HEK293 (cell line): ENCODE results near the gene ACAP2.

ENCODE experiments used
- CTCF ChIA-PET: fragments of 350-600 bp; formaldehyde crosslinking; extraction: SDS; loops from one replicate; lab custom pipeline; 2021; ENCODE audit warnings: antibody characterized with exemption; lab: Yijun Ruan, JAX
- POLR2A ChIA-PET: fragments of 300-600 bp; formaldehyde crosslinking; extraction: SDS; loops from one replicate; lab custom pipeline; 2020; ENCODE audit warnings: antibody characterized with exemption, inconsistent platforms; lab: Yijun Ruan, JAX
- H3K27ac ChIP-seq: fragments of 200-500 bp; sonication (Bioruptor generic); 2 replicates; pipeline ENCODE4 v1.5.1; 2014; ENCODE audit warnings: low read depth, low read length, control low read depth, inconsistent platforms; ENCODE audit errors: extremely low read depth
- H3K36me3 ChIP-seq, 2 experiments: fragments of 200-500 bp in 1 of 2; sonication (Bioruptor generic) in 1 of 2; 1 replicate in 1 of 2; 2 replicates in 1 of 2; pipeline ENCODE4 v1.5.1; 2014 to 2017; ENCODE audit warnings: inconsistent platforms in 2 of 2, low read length in 2 of 2; ENCODE audit not compliant: control insufficient read depth in 2 of 2, insufficient read depth in 1 of 2
- H3K4me1 ChIP-seq: fragments of 200-500 bp; sonication (Bioruptor generic); 2 replicates; pipeline ENCODE4 v1.5.1; 2014; ENCODE audit warnings: mild to moderate bottlenecking, low read length, inconsistent platforms; ENCODE audit not compliant: control insufficient read depth, insufficient read depth
- H3K4me3 ChIP-seq: 2 replicates; pipeline ENCODE4 v1.5.1; 2011; ENCODE audit warnings: low read depth, mild to moderate bottlenecking, control low read depth, low read length, moderate library complexity
- H3K9me3 ChIP-seq: fragments of 200-500 bp; sonication (Bioruptor generic); 2 replicates; pipeline ENCODE4 v1.5.1; 2014; ENCODE audit warnings: low read depth, low read length, inconsistent platforms; ENCODE audit not compliant: control insufficient read depth, insufficient read depth
- BCL11A ChIP-seq: fragments of 450-650 bp; formaldehyde crosslinking; IDR thresholded peaks from 2 replicates; pipeline ENCODE4 v1.5.1; 2016; ENCODE audit warnings: low read depth, missing biosample characterization, missing genetic modification characterization
- KLF1 ChIP-seq: fragments of 450-650 bp; formaldehyde crosslinking; IDR thresholded peaks from 2 replicates; pipeline ENCODE4 v1.5.1; 2016; ENCODE audit warnings: missing biosample characterization, missing genetic modification characterization
- KLF10 ChIP-seq: fragments of 450-650 bp; IDR thresholded peaks from 2 replicates; pipeline ENCODE4 v1.5.1; 2018; ENCODE audit warnings: missing biosample characterization, mild to moderate bottlenecking, missing genetic modification characterization
- KLF7 ChIP-seq: fragments of 450-650 bp; formaldehyde crosslinking; IDR thresholded peaks from 2 replicates; pipeline ENCODE4 v1.5.1; 2016; ENCODE audit warnings: missing biosample characterization, missing genetic modification characterization, borderline replicate concordance
- KLF8 ChIP-seq: fragments of 450-650 bp; formaldehyde crosslinking; IDR thresholded peaks from 2 replicates; pipeline ENCODE4 v1.5.1; 2016; ENCODE audit warnings: missing biosample characterization, missing genetic modification characterization
- KLF9 ChIP-seq: fragments of 450-650 bp; formaldehyde crosslinking; IDR thresholded peaks from 2 replicates; pipeline ENCODE4 v1.5.1; 2016; ENCODE audit warnings: missing biosample characterization, missing genetic modification characterization, low read depth
- SCRT1 ChIP-seq: fragments of 450-650 bp; formaldehyde crosslinking; IDR thresholded peaks from 2 replicates; pipeline ENCODE4 v1.5.1; 2016; ENCODE audit warnings: missing biosample characterization, missing genetic modification characterization, borderline replicate concordance
- ZEB2 ChIP-seq: fragments of 450-650 bp; formaldehyde crosslinking; IDR thresholded peaks from 2 replicates; pipeline ENCODE4 v1.5.1; 2016; ENCODE audit warnings: missing biosample characterization, missing genetic modification characterization
- ZIC2 ChIP-seq: fragments of 450-650 bp; formaldehyde crosslinking; IDR thresholded peaks from 2 replicates; pipeline ENCODE4 v1.5.1; 2016; ENCODE audit warnings: missing biosample characterization, missing genetic modification characterization
- ZNF2 ChIP-seq: fragments of 450-650 bp; formaldehyde crosslinking; IDR thresholded peaks from 2 replicates; pipeline ENCODE4 v1.5.1; 2016; ENCODE audit warnings: missing biosample characterization, missing genetic modification characterization
- ZNF398 ChIP-seq: fragments of 450-650 bp; formaldehyde crosslinking; IDR thresholded peaks from 2 replicates; pipeline ENCODE4 v1.5.1; 2017; ENCODE audit warnings: missing biosample characterization, missing genetic modification characterization
- ZNF521 ChIP-seq: fragments of 450-650 bp; formaldehyde crosslinking; IDR thresholded peaks from 2 replicates; pipeline ENCODE4 v1.5.1; 2017; ENCODE audit warnings: missing biosample characterization, mild to moderate bottlenecking, missing genetic modification characterization
- ZNF555 ChIP-seq: fragments of 450-650 bp; formaldehyde crosslinking; conservative IDR thresholded peaks from 2 replicates; pipeline ENCODE4 v1.5.1; 2017; ENCODE audit warnings: missing biosample characterization, mild to moderate bottlenecking, missing genetic modification characterization, inconsistent platforms
- ZNF560 ChIP-seq: fragments of 450-650 bp; formaldehyde crosslinking; IDR thresholded peaks from 2 replicates; pipeline ENCODE4 v1.5.1; 2017; ENCODE audit warnings: missing biosample characterization, missing genetic modification characterization, borderline replicate concordance
- ZNF580 ChIP-seq: fragments of 450-650 bp; formaldehyde crosslinking; IDR thresholded peaks from 2 replicates; pipeline ENCODE4 v1.5.1; 2016; ENCODE audit warnings: missing biosample characterization, missing genetic modification characterization
- ZNF660 ChIP-seq: fragments of 450-650 bp; IDR thresholded peaks from 2 replicates; pipeline ENCODE4 v1.5.1; 2018; ENCODE audit warnings: missing biosample characterization, mild to moderate bottlenecking, missing genetic modification characterization
- ZNF677 ChIP-seq: fragments of 450-650 bp; IDR thresholded peaks from 2 replicates; pipeline ENCODE4 v1.5.0; 2018; ENCODE audit warnings: missing biosample characterization, mild to moderate bottlenecking, missing genetic modification characterization, moderate library complexity
- ZNF768 ChIP-seq: fragments of 450-650 bp; formaldehyde crosslinking; IDR thresholded peaks from 2 replicates; pipeline ENCODE4 v1.5.1; 2018; ENCODE audit warnings: missing biosample characterization, mild to moderate bottlenecking, missing genetic modification characterization
- ZNF777 ChIP-seq: fragments of 450-650 bp; formaldehyde crosslinking; IDR thresholded peaks from 2 replicates; pipeline ENCODE4 v1.5.1; 2017; ENCODE audit warnings: missing biosample characterization, missing genetic modification characterization, borderline replicate concordance
- ZNF791 ChIP-seq: fragments of 450-650 bp; formaldehyde crosslinking; IDR thresholded peaks from 2 replicates; pipeline ENCODE4 v1.5.1; 2016; ENCODE audit warnings: missing biosample characterization, missing genetic modification characterization
- ZNF843 ChIP-seq: fragments of 450-650 bp; formaldehyde crosslinking; IDR thresholded peaks from 2 replicates; pipeline ENCODE4 v1.5.1; 2016; ENCODE audit warnings: missing biosample characterization, missing genetic modification characterization
- TF ChIP-seq, protein P1 (sequence below): fragments of 450-650 bp; IDR thresholded peaks from 2 replicates; pipeline ENCODE4 v1.5.1; 2018; ENCODE audit warnings: missing biosample characterization, missing genetic modification characterization
- TF ChIP-seq, protein P2 (sequence below): fragments of 450-650 bp; formaldehyde crosslinking; IDR thresholded peaks from 2 replicates; pipeline ENCODE4 v1.5.1; 2016; ENCODE audit warnings: missing biosample characterization, missing genetic modification characterization
- TF ChIP-seq, protein P3 (sequence below): fragments of 450-650 bp; formaldehyde crosslinking; IDR thresholded peaks from 2 replicates; pipeline ENCODE4 v1.5.1; 2016; ENCODE audit warnings: missing biosample characterization, missing genetic modification characterization

The ACAP2 gene

DNA sequence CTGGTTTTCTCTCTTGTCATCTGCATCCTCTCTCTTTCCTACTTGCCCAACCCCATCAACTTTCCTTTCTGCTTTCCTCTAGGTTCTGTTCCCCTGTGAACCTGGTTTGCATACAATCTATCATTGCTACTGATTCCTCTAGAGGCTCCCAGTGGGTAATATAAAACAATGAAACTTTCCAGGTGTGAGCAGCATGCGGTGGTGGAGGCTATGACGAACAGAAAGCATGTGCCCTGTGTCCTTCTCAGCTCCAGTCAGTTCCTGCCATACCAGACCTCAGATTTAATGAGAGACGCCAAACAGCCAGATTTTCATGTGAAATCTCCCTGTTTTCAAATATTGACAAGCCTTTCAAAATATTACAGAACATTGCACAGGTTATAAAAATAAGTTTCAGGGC, 3.5 kb upstream of the ACAP2 start:
- H3K9me3 ChIP-seq = no peaks in the 10 kb centered on the region
- H3K27ac ChIP-seq = no peak overlapping the region
- H3K4me1 ChIP-seq = no peaks in the 10 kb centered on the region
- POLR2A ChIA-PET = interaction anchor here (0.6 kb wide), 1 partner anchor 31 kb away, joined by 3 read pairs; no protein-coding TSS in a partner anchor
- no peak overlapping the region for H3K4me3 ChIP-seq
- TF ChIP-seq KLF10 (tag by site-specific recombination) = no peak
- no peak for TF ChIP-seq ZNF843 (tag by site-specific recombination)
- TF ChIP-seq ZNF660 (tag by site-specific recombination) = no peak
- TF ChIP-seq ZNF580 (tag by site-specific recombination) = no peak
- no peak for TF ChIP-seq ZNF560 (tag by site-specific recombination)
- no peak for TF ChIP-seq BCL11A (tag by site-specific recombination)
- no peak for TF ChIP-seq ZNF2 (tag by site-specific recombination)
- no peak for TF ChIP-seq ZNF521 (tag by site-specific recombination)
- no peak for TF ChIP-seq KLF9 (tag by site-specific recombination)
- TF ChIP-seq ZIC2 (tag by site-specific recombination) = no peak
- TF ChIP-seq KLF7 = no peak
- TF ChIP-seq, protein P1, sequence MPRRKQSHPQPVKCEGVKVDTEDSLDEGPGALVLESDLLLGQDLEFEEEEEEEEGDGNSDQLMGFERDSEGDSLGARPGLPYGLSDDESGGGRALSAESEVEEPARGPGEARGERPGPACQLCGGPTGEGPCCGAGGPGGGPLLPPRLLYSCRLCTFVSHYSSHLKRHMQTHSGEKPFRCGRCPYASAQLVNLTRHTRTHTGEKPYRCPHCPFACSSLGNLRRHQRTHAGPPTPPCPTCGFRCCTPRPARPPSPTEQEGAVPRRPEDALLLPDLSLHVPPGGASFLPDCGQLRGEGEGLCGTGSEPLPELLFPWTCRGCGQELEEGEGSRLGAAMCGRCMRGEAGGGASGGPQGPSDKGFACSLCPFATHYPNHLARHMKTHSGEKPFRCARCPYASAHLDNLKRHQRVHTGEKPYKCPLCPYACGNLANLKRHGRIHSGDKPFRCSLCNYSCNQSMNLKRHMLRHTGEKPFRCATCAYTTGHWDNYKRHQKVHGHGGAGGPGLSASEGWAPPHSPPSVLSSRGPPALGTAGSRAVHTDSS (tag by site-specific recombination) = no peak
- no peak for TF ChIP-seq ZNF555 (tag by site-specific recombination)
- no peak for TF ChIP-seq KLF8 (tag by site-specific recombination)
- no peak for TF ChIP-seq ZNF768 (tag by site-specific recombination)
- CTCF ChIA-PET = interaction anchor here (1.2 kb wide), 1 partner anchor 175 kb away, joined by 5 read pairs; the partner anchor contains the start of gene XXYLT1
- no peaks in the 10 kb centered on the region for H3K36me3 ChIP-seq

DNA sequence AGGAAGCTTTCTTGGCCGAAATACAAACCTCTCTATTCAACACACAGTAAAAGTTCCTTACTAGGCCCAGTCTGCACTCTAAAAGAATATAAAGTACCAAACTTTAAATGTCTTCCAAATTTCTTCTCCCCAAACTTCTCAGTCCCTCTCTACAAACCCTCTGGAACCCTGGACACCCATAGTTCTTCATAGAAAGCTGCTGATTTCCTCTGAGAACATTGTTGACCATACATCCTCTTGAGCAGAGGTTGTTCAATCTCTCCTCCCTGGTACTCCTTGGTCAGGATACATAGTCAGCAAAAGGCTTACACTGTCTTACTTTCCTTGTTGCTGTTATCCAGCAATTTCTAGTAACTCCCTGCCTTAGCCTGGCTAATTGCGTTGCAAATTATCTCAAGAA, 3.1 kb upstream of the ACAP2 start:
- POLR2A ChIA-PET = no interaction called here
- H3K4me1 ChIP-seq = peaks cover 3% of the 10 kb centered on the region; the same call in 1 of the 2 replicates
- no peaks in the 10 kb centered on the region for H3K9me3 ChIP-seq
- no peak overlapping the region for H3K4me3 ChIP-seq
- no peaks in the 10 kb centered on the region for H3K36me3 ChIP-seq
- CTCF ChIA-PET = interaction anchor here (1.2 kb wide), 1 partner anchor 175 kb away, joined by 5 read pairs; the partner anchor contains the start of gene XXYLT1
- TF ChIP-seq, protein P2, sequence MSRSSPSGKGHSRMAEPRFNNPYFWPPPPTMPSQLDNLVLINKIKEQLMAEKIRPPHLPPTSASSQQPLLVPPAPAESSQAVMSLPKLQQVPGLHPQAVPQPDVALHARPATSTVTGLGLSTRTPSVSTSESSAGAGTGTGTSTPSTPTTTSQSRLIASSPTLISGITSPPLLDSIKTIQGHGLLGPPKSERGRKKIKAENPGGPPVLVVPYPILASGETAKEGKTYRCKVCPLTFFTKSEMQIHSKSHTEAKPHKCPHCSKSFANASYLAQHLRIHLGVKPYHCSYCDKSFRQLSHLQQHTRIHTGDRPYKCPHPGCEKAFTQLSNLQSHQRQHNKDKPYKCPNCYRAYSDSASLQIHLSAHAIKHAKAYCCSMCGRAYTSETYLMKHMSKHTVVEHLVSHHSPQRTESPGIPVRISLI = no peak
- TF ChIP-seq ZNF843 (tag by site-specific recombination) (no peak), ZNF777 (tag by site-specific recombination) (no peak), ZNF677 (tag by site-specific recombination) (no peak), ZEB2 (tag by site-specific recombination) (no peak), KLF1 (no peak), SCRT1 (tag by site-specific recombination) (no peak), ZNF791 (tag by site-specific recombination) (no peak), ZNF398 (tag by site-specific recombination) (no peak)
- TF ChIP-seq, protein P1 (tag by site-specific recombination) = no peak
- TF ChIP-seq, protein P3, sequence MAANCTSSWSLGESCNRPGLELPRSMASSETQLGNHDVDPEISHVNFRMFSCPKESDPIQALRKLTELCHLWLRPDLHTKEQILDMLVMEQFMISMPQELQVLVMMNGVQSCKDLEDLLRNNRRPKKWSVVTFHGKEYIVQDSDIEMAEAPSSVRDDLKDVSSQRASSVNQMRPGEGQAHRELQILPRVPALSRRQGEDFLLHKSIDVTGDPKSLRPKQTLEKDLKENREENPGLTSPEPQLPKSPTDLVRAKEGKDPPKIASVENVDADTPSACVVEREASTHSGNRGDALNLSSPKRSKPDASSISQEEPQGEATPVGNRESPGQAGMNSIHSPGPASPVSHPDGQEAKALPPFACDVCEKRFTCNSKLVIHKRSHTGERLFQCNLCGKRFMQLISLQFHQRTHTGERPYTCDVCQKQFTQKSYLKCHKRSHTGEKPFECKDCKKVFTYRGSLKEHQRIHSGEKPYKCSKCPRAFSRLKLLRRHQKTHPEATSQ (tag by site-specific recombination) = no peak
- H3K27ac ChIP-seq = no peak overlapping the region
